Panc1 (cell line): Measurements from ENCODE around the gene INPP4B. TPM values are rescaled to one million over a fixed set of nuclear protein-coding genes. Genes with fewer than 3 reads are reported as not detected.

ENCODE experiments used
- ATAC-seq: fragments of 200-7000 bp; cut with Tn5 transposase; 2 replicates; pipeline ENCODE4 v1.9.1; 2020; ENCODE audit warnings: mild to moderate bottlenecking, moderate library complexity
- BruUV-seq: library from RNA; stranded (reverse); fragments of 400-500 nt; replicated peaks from 2 replicates; lab custom pipeline; 2021; lab: Mats Ljungman, UMichigan
- CTCF ChIA-PET: fragments of 300-600 bp; sonication (Branson Sonifier 250); formaldehyde crosslinking; loops from one replicate; lab custom pipeline; 2022; ENCODE audit warnings: antibody characterized with exemption; lab: Charles Lee
- POLR2A ChIA-PET: fragments of 300-600 bp; sonication (Branson Sonifier 250); formaldehyde crosslinking; loops from one replicate; lab custom pipeline; 2022; ENCODE audit warnings: antibody characterized with exemption; lab: Charles Lee
- DNase-seq: peaks from one replicate; pipeline ENCODE4 v3.0.0-alpha.2; 2010; ENCODE audit warnings: low read depth, low spot score
- H3K27ac ChIP-seq: 2 replicates; pipeline ENCODE4 v1.5.1; 2011; ENCODE audit warnings: mild to moderate bottlenecking, low read length, inconsistent platforms
- H3K27me3 ChIP-seq: fragments of 200-500 bp; sonication (Bioruptor generic); 2 replicates; pipeline ENCODE4 v1.6.0; 2014; ENCODE audit warnings: low read length, inconsistent platforms; ENCODE audit not compliant: control insufficient read depth, insufficient read depth
- H3K36me3 ChIP-seq: fragments of 200-500 bp; sonication (Bioruptor generic); 2 replicates; pipeline ENCODE4 v1.5.1; 2014; ENCODE audit warnings: inconsistent platforms, mild to moderate bottlenecking, low read length, moderate library complexity; ENCODE audit not compliant: control insufficient read depth, insufficient read depth
- H3K4me1 ChIP-seq: 2 replicates; pipeline ENCODE4 v1.5.1; 2011; ENCODE audit warnings: inconsistent platforms, mild to moderate bottlenecking, low read length, moderate library complexity; ENCODE audit not compliant: control insufficient read depth, insufficient read depth
- H3K4me3 ChIP-seq, 2 experiments: 2 replicates each; pipeline ENCODE4 v1.5.1; 2011 to 2012; ENCODE audit warnings: low read depth in 2 of 2, low read length in 2 of 2, mild to moderate bottlenecking in 2 of 2, inconsistent platforms in 1 of 2, moderate library complexity in 1 of 2
- H3K9me3 ChIP-seq: fragments of 200-500 bp; sonication (Bioruptor generic); 2 replicates; pipeline ENCODE4 v1.5.1; 2014; ENCODE audit warnings: low read depth, mild to moderate bottlenecking, inconsistent platforms, low read length, moderate library complexity; ENCODE audit not compliant: control insufficient read depth, insufficient read depth
- CTCF ChIP-seq: fragments of 450-650 bp; IDR thresholded peaks from 2 replicates; pipeline ENCODE4 v1.5.1; 2017; ENCODE audit warnings: mild to moderate bottlenecking
- POLR2AphosphoS5 ChIP-seq: IDR thresholded peaks from 2 replicates; pipeline ENCODE4 v1.6.1; 2012; ENCODE audit warnings: mild to moderate bottlenecking, low read depth, low read length, moderate library complexity
- REST ChIP-seq, 2 experiments: IDR thresholded peaks; 2 replicates each; pipeline ENCODE4 v1.6.1; 2011 to 2012; ENCODE audit warnings: low read depth in 2 of 2, control low read depth in 1 of 2, low read length in 1 of 2, mild to moderate bottlenecking in 1 of 2, moderate library complexity in 1 of 2; ENCODE audit not compliant: insufficient read depth in 1 of 2
- SIN3A ChIP-seq: IDR thresholded peaks from 2 replicates; pipeline ENCODE4 v1.6.1; 2012; ENCODE audit warnings: low read depth, mild to moderate bottlenecking, low read length, moderate library complexity, borderline replicate concordance; ENCODE audit not compliant: insufficient read depth
- TCF7L2 ChIP-seq: IDR thresholded peaks from 2 replicates; pipeline ENCODE4 v1.6.1; 2011; ENCODE audit warnings: mild to moderate bottlenecking, low read depth, low read length, inconsistent platforms
- in situ Hi-C: cut with HindIII; loops from 2 replicates; pipeline ENCODE4 v1.10.0; 2016; ENCODE audit warnings: low sequenced_read_pairs, low pct_unique_long_range_greater_than_20kb
- intact Hi-C: fragments of 100-400 bp; cut with micrococcal nuclease; formaldehyde crosslinking; loops from one replicate; pipeline ENCODE4 v1.10.0; 2022; ENCODE audit not compliant: unreplicated experiment
- total RNA-seq: library from RNA; stranded (reverse); gene quantifications from one replicate; pipeline ENCODE4 v1.2.1, GENCODE V29; 2021; ENCODE audit not compliant: unreplicated experiment

The INPP4B gene
- total RNA-seq, 1 experiment from 2014 or later: 4.5 TPM

- in situ Hi-C loops: no loop called here
- H3K27me3 ChIP-seq: no peaks in the 10 kb centered on the region
- ATAC-seq: peak; percentile 58
- H3K36me3 ChIP-seq: no peaks in the 10 kb centered on the region
- TF ChIP-seq POLR2AphosphoS5 (no peak), SIN3A (no peak), TCF7L2 (no peak), REST (IDR thresholded peaks at IDR 0.05; ENCODE audit: insufficient read depth in 1 of 2, low read depth in 2 of 2, low read length in 1 of 2) (no peak), CTCF (no peak)
- H3K4me1 ChIP-seq: no peaks in the 10 kb centered on the region
- H3K4me3 ChIP-seq: no peak overlapping the region
- no peak for DNase-seq
- BruUV-seq: no TSS peak
- intact Hi-C loops: no loop called here
- POLR2A ChIA-PET: no interaction called here
- CTCF ChIA-PET: no interaction called here
- no peaks in the 10 kb centered on the region for H3K9me3 ChIP-seq
- no peak overlapping the region for H3K27ac ChIP-seq
Measured at GRCh38 chr4:142549726-142550463, 296.2 kb downstream of the INPP4B start.

GRCh38 chr4:142549248-142549647 is 296.9 kb downstream of the INPP4B start:
- Histone ChIP-seq H3K4me3 (no peak overlapping the region), H3K27ac (no peak overlapping the region), H3K36me3 (no peaks in the 10 kb centered on the region), H3K9me3 (no peaks in the 10 kb centered on the region), H3K27me3 (no peaks in the 10 kb centered on the region), H3K4me1 (no peaks in the 10 kb centered on the region)
- no peak for TF ChIP-seq REST (IDR thresholded peaks at IDR 0.05; ENCODE audit: insufficient read depth in 1 of 2, low read depth in 2 of 2, low read length in 1 of 2)
- TF ChIP-seq POLR2AphosphoS5: no peak
- no peak for TF ChIP-seq TCF7L2
- TF ChIP-seq CTCF: no peak
- no peak for TF ChIP-seq SIN3A
- no peak for DNase-seq
- no peak for ATAC-seq
- no TSS peak for BruUV-seq
- ChIA-PET POLR2A (no interaction called here), CTCF (no interaction called here)
- intact Hi-C loops (no loop called here), in situ Hi-C loops (no loop called here)
